RWPE1 (cell line): ENCODE results near the gene MRPS12.

Experiments used
- CTCF ChIA-PET: fragments of 350-600 bp; sonication (Branson Sonifier 250); formaldehyde crosslinking; extraction: SDS; loops from one replicate; lab custom pipeline; 2021; lab: Yijun Ruan, JAX
- POLR2A ChIA-PET: fragments of 400-600 bp; formaldehyde crosslinking; extraction: SDS; loops from one replicate; lab custom pipeline; 2020; ENCODE audit warnings: antibody characterized with exemption; ENCODE audit not compliant: low non-redundant PET; lab: Yijun Ruan, JAX
- DNase-seq: peaks from one replicate; pipeline ENCODE4 v3.0.0; 2012; ENCODE audit warnings: low spot score
- H3K27ac ChIP-seq: fragments of 450-650 bp; 2 replicates; pipeline ENCODE4 v1.5.1; 2017
- CTCF ChIP-seq: fragments of 450-650 bp; conservative IDR thresholded peaks from 2 replicates; pipeline ENCODE4 v1.5.1; 2017; ENCODE audit warnings: low read depth, mild to moderate bottlenecking

MRPS12 gene

GRCh38 chr19:38949580-38950367, 19.0 kb downstream of the MRPS12 start:
- H3K27ac ChIP-seq, result no peak overlapping the region
- CTCF ChIA-PET, result no interaction called here
- DNase-seq, result no peak
- POLR2A ChIA-PET, result no interaction called here
- TF ChIP-seq CTCF, result no peak

- CTCF ChIA-PET, result no interaction called here
- POLR2A ChIA-PET, result no interaction called here
- DNase-seq, result no peak
- no peak overlapping the region for H3K27ac ChIP-seq
- no peak for TF ChIP-seq CTCF
Observed at GRCh38 chr19:38951187-38951586, 20.4 kb downstream of the MRPS12 start.

- TF ChIP-seq CTCF, result no peak
Observed at GRCh38 chr19:38952395-38953165, 21.8 kb downstream of the MRPS12 start.

GRCh38 chr19:38953677-38954076, 22.9 kb downstream of the MRPS12 start:
- H3K27ac ChIP-seq, result no peak overlapping the region
- DNase-seq, result no peak
- TF ChIP-seq CTCF, result no peak
- CTCF ChIA-PET, result interaction anchor here (1.4 kb wide), 1 partner anchor 9 kb away, joined by 4 read pairs; no protein-coding TSS in a partner anchor
- POLR2A ChIA-PET, result interaction anchor here (0.6 kb wide), 1 partner anchor 710 kb away, joined by 4 read pairs; no protein-coding TSS in a partner anchor

More at GRCh38 chr19:38952395-38953165, 21.8 kb downstream of the MRPS12 start:
- no peak for DNase-seq
- POLR2A ChIA-PET, result no interaction called here
- CTCF ChIA-PET, result interaction anchor here (0.7 to 1.4 kb wide), 2 partner anchors 10 to 159 kb away, joined by 3 to 4 read pairs; no protein-coding TSS in a partner anchor
- no peak overlapping the region for H3K27ac ChIP-seq

- no peak for TF ChIP-seq CTCF
- POLR2A ChIA-PET, result no interaction called here
- CTCF ChIA-PET, result interaction anchor here (0.6 kb wide), 2 partner anchors 118 to 318 kb away, joined by 6 read pairs; no protein-coding TSS in a partner anchor
- no peak for DNase-seq
- no peak overlapping the region for H3K27ac ChIP-seq
Observed at GRCh38 chr19:38956264-38956663, 25.5 kb downstream of the MRPS12 start.

- DNase-seq, result no peak
- CTCF ChIA-PET, result no interaction called here
Observed at GRCh38 chr19:38958301-38958700, 27.6 kb downstream of the MRPS12 start.

More at GRCh38 chr19:38958301-38958700, 27.6 kb downstream of the MRPS12 start:
- no peak for TF ChIP-seq CTCF
- no peak overlapping the region for H3K27ac ChIP-seq
- POLR2A ChIA-PET, result no interaction called here
